HepG2 (cell line): ENCODE data around the gene RABEPK. TPM values are rescaled to one million over a fixed set of nuclear protein-coding genes. Genes with fewer than 3 reads are reported as not detected.

Experiments
- ATRX ChIP-seq: sonication (generic); formaldehyde crosslinking; IDR thresholded peaks from 2 replicates; pipeline ENCODE4 v1.4.0; 2020; ENCODE audit warnings: missing genetic modification reagents, borderline replicate concordance
- CCAR2 ChIP-seq: fragments of 200-400 bp; formaldehyde crosslinking; optimal IDR thresholded peaks from 2 replicates; pipeline ENCODE3; 2018; ENCODE audit warnings: low read depth, mild to moderate bottlenecking, low read length, moderate library complexity
- FIP1L1 ChIP-seq: fragments of 200-400 bp; formaldehyde crosslinking; IDR thresholded peaks from 2 replicates; pipeline ENCODE4 v1.6.1; 2018; ENCODE audit warnings: low read depth, mild to moderate bottlenecking, low read length, moderate library complexity, borderline replicate concordance; ENCODE audit not compliant: insufficient read depth
- FOSL1 ChIP-seq: sonication (generic); formaldehyde crosslinking; IDR thresholded peaks from 2 replicates; pipeline ENCODE4 v1.9.0; 2021; ENCODE audit warnings: missing genetic modification reagents, borderline replicate concordance
- FOXK2 ChIP-seq: fragments of 450-650 bp; IDR thresholded peaks from 2 replicates; pipeline ENCODE4 v1.6.1; 2016
- HES4 ChIP-seq: sonication (generic); formaldehyde crosslinking; IDR thresholded peaks from 2 replicates; pipeline ENCODE4 v1.9.0; 2021; ENCODE audit warnings: mild to moderate bottlenecking, missing genetic modification reagents, borderline replicate concordance
- IKZF5 ChIP-seq: IDR thresholded peaks from 2 replicates; pipeline ENCODE4 v1.6.1; 2018; ENCODE audit warnings: missing genetic modification reagents, mild to moderate bottlenecking, missing compliant biosample characterization
- JUNB ChIP-seq: sonication (generic); formaldehyde crosslinking; IDR thresholded peaks from 2 replicates; pipeline ENCODE4 v1.8.0; 2022; ENCODE audit warnings: missing genetic modification reagents, mild to moderate bottlenecking, borderline replicate concordance
- KLF16 ChIP-seq, 2 experiments: sonication (generic) in 1 of 2; formaldehyde crosslinking in 1 of 2; IDR thresholded peaks; 2 replicates each; pipeline versions ENCODE4 v1.6.1 to v1.8.0; 2016 to 2023; ENCODE audit warnings: missing genetic modification reagents in 2 of 2, missing compliant biosample characterization in 1 of 2
- KLF6 ChIP-seq: IDR thresholded peaks from 2 replicates; pipeline ENCODE4 v1.8.0; 2016; ENCODE audit warnings: missing biosample characterization, missing genetic modification reagents
- PITX1 ChIP-seq: sonication (generic); formaldehyde crosslinking; IDR thresholded peaks from 2 replicates; pipeline ENCODE4 v1.5.1; 2020; ENCODE audit warnings: mild to moderate bottlenecking, missing genetic modification reagents
- PREB ChIP-seq: sonication (generic); formaldehyde crosslinking; IDR thresholded peaks from 2 replicates; pipeline ENCODE4 v1.4.0; 2020; ENCODE audit warnings: missing genetic modification reagents
- RFX5 ChIP-seq: IDR thresholded peaks from 2 replicates; pipeline ENCODE4 v1.6.1; 2011; ENCODE audit warnings: low read depth, low read length, improper control_type of control experiment
- SMAD1 ChIP-seq: sonication (generic); formaldehyde crosslinking; IDR thresholded peaks from 2 replicates; pipeline ENCODE4 v1.4.0; 2020; ENCODE audit warnings: missing genetic modification reagents, low read depth, mild to moderate bottlenecking, borderline replicate concordance
- TEAD3 ChIP-seq: optimal IDR thresholded peaks from 2 replicates; pipeline ENCODE3; 2016; ENCODE audit warnings: borderline replicate concordance
- TFDP1 ChIP-seq: IDR thresholded peaks from 2 replicates; pipeline ENCODE4 v1.6.1; 2016; ENCODE audit warnings: missing compliant biosample characterization, missing genetic modification reagents, borderline replicate concordance
- ZBTB21 ChIP-seq: sonication (generic); formaldehyde crosslinking; IDR thresholded peaks from 2 replicates; pipeline ENCODE4 v1.4.0; 2020; ENCODE audit warnings: missing genetic modification reagents
- ZBTB49 ChIP-seq: sonication (generic); formaldehyde crosslinking; IDR thresholded peaks from 2 replicates; pipeline ENCODE4 v1.4.0; 2020; ENCODE audit warnings: missing genetic modification reagents, borderline replicate concordance
- ZFP36 ChIP-seq: fragments of 150-350 bp; IDR thresholded peaks from 2 replicates; pipeline ENCODE4 v1.6.1; 2018; ENCODE audit warnings: borderline replicate concordance, low read length, low read depth; ENCODE audit not compliant: partially characterized antibody
- ZNF530 ChIP-seq: sonication (generic); formaldehyde crosslinking; IDR thresholded peaks from 2 replicates; pipeline ENCODE4 v1.5.0; 2020; ENCODE audit warnings: low read depth, mild to moderate bottlenecking, missing genetic modification reagents
- ZNF580 ChIP-seq: IDR thresholded peaks from 2 replicates; pipeline ENCODE4 v1.6.1; 2016; ENCODE audit warnings: low read depth, borderline replicate concordance
- ZNF615 ChIP-seq: sonication (generic); formaldehyde crosslinking; IDR thresholded peaks from 2 replicates; pipeline ENCODE4 v1.5.0; 2020; ENCODE audit warnings: mild to moderate bottlenecking, missing genetic modification reagents, borderline replicate concordance
- ZNF709 ChIP-seq: sonication (generic); formaldehyde crosslinking; IDR thresholded peaks from 2 replicates; pipeline ENCODE4 v1.5.0; 2020; ENCODE audit warnings: mild to moderate bottlenecking, missing genetic modification reagents
- polyA plus RNA-seq, 8 experiments: library from polyadenylated mRNA; depleted of rRNA in 3 of 8; stranded (reverse) in 7 of 8; unstranded in 1 of 8; fragments of >200 nt; fragmentation: Illumina TruSeq in 4 of 8; extraction: Trizol in 4 of 8; gene quantifications; 2 replicates each; pipeline versions ENCODE4 v1.2.1 to v1.2.3, GENCODE V29; 2011 to 2016; ENCODE audit warnings: low read depth in 4 of 8, missing spikeins in 1 of 8, mixed read lengths in 1 of 8; ENCODE audit not compliant: insufficient read depth in 1 of 8
- total RNA-seq, 5 experiments: library from RNA; depleted of rRNA; stranded (reverse); fragments of >200 nt; fragmentation: Illumina TruSeq; extraction: Trizol; gene quantifications; 2 replicates each; pipeline ENCODE4 v1.2.3, GENCODE V29; 2016; ENCODE audit warnings: low read depth in 1 of 5

RABEPK gene
- total and polyA plus RNA-seq, 2 of the 13 experiments (the other 11 are each of a cell fraction or from before 2014, with no cell fraction given) = 75.5 to 90.0 TPM

- TF ChIP-seq TEAD3 (CRISPR knock-in tag) = peak; percentile 7
- no peak for TF ChIP-seq ZNF615 (CRISPR knock-in tag)
- TF ChIP-seq FIP1L1 = no peak
- TF ChIP-seq ATRX (CRISPR knock-in tag) = no peak
- no peak for TF ChIP-seq ZNF530
- TF ChIP-seq PITX1 (CRISPR knock-in tag) = no peak; the same call in 1 of the 2 replicates
- TF ChIP-seq FOSL1 (CRISPR knock-in tag) = no peak
- TF ChIP-seq KLF16 (CRISPR knock-in tag; IDR thresholded peaks at IDR 0.05) = no peak
- no peak for TF ChIP-seq PREB (CRISPR knock-in tag)
- TF ChIP-seq ZNF709 (CRISPR knock-in tag) = 0 out of 2 replicates have a peak, but pooled peaks have one; percentile 27
- no peak for TF ChIP-seq HES4
- no peak for TF ChIP-seq ZFP36
- TF ChIP-seq RFX5 = no peak
- TF ChIP-seq ZBTB49 (CRISPR knock-in tag) = no peak
- TF ChIP-seq CCAR2 = no peak
- TF ChIP-seq ZBTB21 = no peak
- TF ChIP-seq JUNB (CRISPR knock-in tag) = no peak
- TF ChIP-seq TFDP1 = no peak
- TF ChIP-seq ZNF580 (CRISPR knock-in tag) = no peak
- TF ChIP-seq KLF6 (CRISPR knock-in tag) = 0 out of 2 replicates have a peak, but pooled peaks have one; percentile 36
- TF ChIP-seq FOXK2 = no peak
- TF ChIP-seq SMAD1 (CRISPR knock-in tag) = no peak
- TF ChIP-seq IKZF5 (CRISPR knock-in tag) = 0 out of 2 replicates have a peak, but pooled peaks have one; percentile 28
These were observed 61.4 kb downstream of the RABEPK start, which contains the start of gene GAPVD1 (continued) for GRCh38 chr9:125261501-125262293.
